ENCODE results near the gene RASIP1. TPM values are rescaled to one million over a fixed set of nuclear protein-coding genes. Genes with fewer than 3 reads are reported as not detected.

The RASIP1 gene
- total and polyA plus RNA-seq, 2 of the 8 experiments (the other 6 are each of a cell fraction or from before 2014, with no cell fraction given), result 9.3 to 11.4 TPM

DNA sequence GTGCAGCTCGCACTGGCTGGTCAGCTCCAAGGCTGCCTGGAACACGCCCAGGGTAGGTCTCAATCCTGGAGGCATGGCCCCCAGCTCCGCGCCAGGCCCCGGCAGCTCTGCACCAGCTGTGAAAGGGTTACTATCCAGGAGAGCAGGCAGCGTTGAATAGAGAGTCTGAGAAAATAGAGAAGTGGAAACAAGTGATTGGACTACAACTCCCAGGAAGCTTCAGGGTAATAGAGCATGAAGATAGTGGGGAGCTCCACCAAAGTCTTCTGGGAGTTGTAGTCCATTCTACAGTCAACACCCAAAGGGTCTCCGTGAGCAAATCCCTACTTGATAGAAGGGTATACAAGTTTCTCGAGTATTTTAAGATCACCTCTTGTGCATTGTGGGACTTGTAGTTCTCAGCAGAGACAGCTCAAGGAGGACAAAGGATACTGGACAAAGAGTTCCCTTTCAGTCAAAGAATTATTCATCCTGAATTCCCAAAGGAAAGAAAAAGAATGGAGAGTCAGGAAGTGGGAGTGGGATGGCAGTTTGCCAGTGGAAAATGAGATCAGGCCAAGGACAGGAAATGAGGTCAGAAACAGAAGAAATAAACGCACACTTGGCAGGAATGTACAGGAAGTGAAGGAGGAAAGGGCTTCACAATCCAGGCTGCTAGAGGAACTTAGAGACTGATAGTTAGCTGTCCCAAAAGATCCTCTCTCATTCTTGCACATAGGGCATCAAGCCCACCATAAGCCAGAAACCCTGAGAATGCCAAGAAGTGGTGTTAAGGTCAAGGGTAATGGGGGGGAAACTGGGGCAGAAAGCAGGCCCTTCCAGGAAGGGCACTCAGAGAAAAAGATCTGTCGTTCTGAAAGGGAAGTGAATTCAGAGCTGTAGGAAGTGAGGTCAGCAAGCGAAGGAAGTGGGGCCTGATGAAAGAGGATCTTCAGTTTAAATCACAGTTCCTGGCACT, 15.3 kb downstream of the RASIP1 start:
- ChIA-PET POLR2A (ENCODE audit: partially characterized antibody) (interaction anchor here (0.7 to 2.9 kb wide), 16 partner anchors 9 to 110 kb away, joined by 3 to 16 read pairs (median 5); partner anchors contain the start of genes CA11, FAM83E, IZUMO1 and RPL18), CTCF (ENCODE audit: partially characterized antibody) (interaction anchor here (0.8 to 5.1 kb wide), 8 partner anchors 9 to 79 kb away, joined by 3 to 33 read pairs (median 5); partner anchors contain the start of gene CA11)
- 67% methylated on average over 11 of the region's 11 CpGs; no CpG with 5 or more reads in 1 of the 2 experiments for WGBS, 2 experiments (ENCODE audit: extremely low coverage in 1 of 2, insufficient coverage in 1 of 2, insufficient read length in 1 of 2, insufficient replicate concordance in 2 of 2, low coverage in 1 of 2, low lambda C conversion rate in 2 of 2, missing lambda C conversion rate in 1 of 2)
- H3K4me2 ChIP-seq (ENCODE audit: insufficient read depth in 1 of 2, low read depth in 2 of 2, low read length in 2 of 2), result no peak overlapping the region
- no peak overlapping the region for H3K4ac ChIP-seq (replicated peaks; ENCODE audit: insufficient read length, low read depth, low read length)
- peak overlapping the region; percentile 32; the same call in 1 of the 2 replicates for H2AK5ac ChIP-seq (ENCODE audit: low read depth, low read length)
- no peak overlapping the region for H3K27ac ChIP-seq (ENCODE audit: low read depth, low read length)
- H2AFZ ChIP-seq (ENCODE audit: low read length), result no peak overlapping the region
- no peaks in the 10 kb centered on the region for H3K79me2 ChIP-seq (ENCODE audit: control insufficient read depth in 1 of 2, insufficient read depth in 2 of 2, low read length in 2 of 2)
- H2BK15ac ChIP-seq (ENCODE audit: low read length), result peak overlapping the region; percentile 23; the same call in 1 of the 2 replicates
- FAIRE-seq (peak; percentile 52), DNase-seq (ENCODE audit: low read depth in 1 of 2, low spot score in 2 of 2) (no peak)
- H4K8ac ChIP-seq (ENCODE audit: extremely low read depth, insufficient read depth, low read length), result no peak overlapping the region
- H2BK5ac ChIP-seq (ENCODE audit: low read depth, low read length), result peak overlapping the region; percentile 46; the same call in 1 of the 2 replicates
- no peaks in the 10 kb centered on the region for H3K27me3 ChIP-seq (replicated peaks in 1 of 4; ENCODE audit: control insufficient read depth in 3 of 4, extremely low read depth in 1 of 4, insufficient read depth in 3 of 4, low read length in 3 of 4)
- H3K4me3 ChIP-seq (ENCODE audit: extremely low read depth in 1 of 4, insufficient read depth in 2 of 4, low read depth in 3 of 4, low read length in 4 of 4), result no peak overlapping the region
- H3K9ac ChIP-seq (replicated peaks in 1 of 4; ENCODE audit: extremely low read depth in 1 of 4, low read depth in 3 of 4, low read length in 3 of 4), result no peak overlapping the region; a peak in 1 of 7 replicates
- no peaks in the 10 kb centered on the region for H4K20me1 ChIP-seq (replicated peaks in 1 of 2; ENCODE audit: control insufficient read depth in 1 of 2, insufficient read depth in 2 of 2, low read length in 2 of 2)
- peak overlapping the region; percentile 40; the same call in 1 of the 2 replicates for H2BK12ac ChIP-seq (ENCODE audit: low read depth, low read length)
- H3K14ac ChIP-seq (ENCODE audit: insufficient read length), result no peak overlapping the region
- H3K79me1 ChIP-seq (ENCODE audit: low read depth, low read length), result no peaks in the 10 kb centered on the region
- H3K36me3 ChIP-seq (ENCODE audit: control insufficient read depth in 2 of 4, insufficient read depth in 4 of 4, low read length in 3 of 4), result no peaks in the 10 kb centered on the region
- H4K5ac ChIP-seq (ENCODE audit: insufficient read length, low read depth, low read length), result no peak overlapping the region
- H3K9me3 ChIP-seq (ENCODE audit: insufficient read depth in 2 of 2, low read depth in 1 of 2, low read length in 1 of 2), result no peaks in the 10 kb centered on the region
- H4K91ac ChIP-seq (replicated peaks; ENCODE audit: insufficient read length, low read length), result no peak overlapping the region
- no peak overlapping the region for H3K18ac ChIP-seq (ENCODE audit: extremely low read depth, low read length)
- H3K4me1 ChIP-seq (replicated peaks in 1 of 4; ENCODE audit: control insufficient read depth in 3 of 4, insufficient read depth in 4 of 4, low read length in 3 of 4), result peaks cover 0 to 11% (median under 1%) of the 10 kb centered on the region in 4 experiments; a peak in 4 of 7 replicates
- H2BK120ac ChIP-seq (replicated peaks; ENCODE audit: low read depth, low read length), result no peak overlapping the region
- peaks cover 7% of the 10 kb centered on the region; the same call in 1 of the 2 replicates for H3K23me2 ChIP-seq (ENCODE audit: low read depth, low read length)
- TF ChIP-seq JUND (IDR thresholded peaks at IDR 0.05; ENCODE audit: low read length) (no peak), CEBPB (IDR thresholded peaks at IDR 0.05; ENCODE audit: low read depth, low read length) (no peak), SIX5 (IDR thresholded peaks at IDR 0.05; ENCODE audit: low read depth, low read length) (peak; percentile 98), ASH2L (IDR thresholded peaks at IDR 0.05; ENCODE audit: low read length) (no peak)
- H2BK20ac ChIP-seq (ENCODE audit: low read length), result no peak overlapping the region
- no peak overlapping the region for H3K23ac ChIP-seq (ENCODE audit: insufficient read length)
- H3K56ac ChIP-seq (replicated peaks; ENCODE audit: insufficient read length, low read depth, low read length), result no peak overlapping the region

Data from H1 (cell line).